ENCODE data around the gene BTNL2. TPM values are rescaled to one million over a fixed set of nuclear protein-coding genes. Genes with fewer than 3 reads are reported as not detected.

Gene BTNL2
- total RNA-seq, 1 experiment from 2014 or later, result not detected

DNA sequence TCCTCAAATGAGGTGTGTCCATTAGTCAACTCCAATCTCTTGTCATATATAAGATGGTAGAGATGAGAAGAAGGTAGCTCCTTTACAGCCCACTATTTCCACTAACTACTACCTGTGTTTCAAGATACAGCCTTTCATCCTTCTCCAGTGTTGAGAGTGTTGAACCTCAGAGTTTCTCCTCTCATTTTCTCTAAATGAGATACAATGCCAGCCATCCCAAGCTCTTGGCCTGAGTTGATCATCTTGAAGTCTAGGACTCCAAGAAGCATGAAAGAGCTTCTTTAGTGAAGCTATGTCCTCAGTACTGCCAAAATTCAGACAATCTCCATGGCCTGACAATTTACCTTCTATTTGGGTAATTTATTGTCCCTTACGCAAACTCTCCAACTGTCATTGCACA is 32.2 kb upstream of the BTNL2 start:
- no peaks in the 10 kb centered on the region for H3K9me3 ChIP-seq (ENCODE audit: control insufficient read depth, insufficient read depth, low read depth, low read length)
- CTCF ChIA-PET, result interaction anchor here (0.6 kb wide), 1 partner anchor 12 kb away, joined by 4 read pairs; no protein-coding TSS in a partner anchor
- peaks cover 30% of the 10 kb centered on the region for H3K27me3 ChIP-seq (ENCODE audit: control insufficient read depth, insufficient read depth, low read length)
- no TSS peak for BruUV-seq (replicated peaks)
- no peak overlapping the region for H3K27ac ChIP-seq (ENCODE audit: low read length)
- in situ Hi-C loops (cut with HindIII; ENCODE audit: low pct_unique_long_range_greater_than_20kb, low sequenced_read_pairs), result no loop called here
- H3K4me1 ChIP-seq (ENCODE audit: control insufficient read depth, insufficient read depth, low read length), result no peaks in the 10 kb centered on the region
- H3K4me3 ChIP-seq (ENCODE audit: low read depth in 2 of 2, low read length in 2 of 2), result no peak overlapping the region
- H3K36me3 ChIP-seq (ENCODE audit: control insufficient read depth, insufficient read depth, low read length), result no peaks in the 10 kb centered on the region
- DNase-seq (ENCODE audit: low read depth, low spot score) (no peak), ATAC-seq (no peak)
- intact Hi-C loops (cut with micrococcal nuclease; ENCODE audit: unreplicated experiment), result no loop called here
- TF ChIP-seq, protein P1, sequence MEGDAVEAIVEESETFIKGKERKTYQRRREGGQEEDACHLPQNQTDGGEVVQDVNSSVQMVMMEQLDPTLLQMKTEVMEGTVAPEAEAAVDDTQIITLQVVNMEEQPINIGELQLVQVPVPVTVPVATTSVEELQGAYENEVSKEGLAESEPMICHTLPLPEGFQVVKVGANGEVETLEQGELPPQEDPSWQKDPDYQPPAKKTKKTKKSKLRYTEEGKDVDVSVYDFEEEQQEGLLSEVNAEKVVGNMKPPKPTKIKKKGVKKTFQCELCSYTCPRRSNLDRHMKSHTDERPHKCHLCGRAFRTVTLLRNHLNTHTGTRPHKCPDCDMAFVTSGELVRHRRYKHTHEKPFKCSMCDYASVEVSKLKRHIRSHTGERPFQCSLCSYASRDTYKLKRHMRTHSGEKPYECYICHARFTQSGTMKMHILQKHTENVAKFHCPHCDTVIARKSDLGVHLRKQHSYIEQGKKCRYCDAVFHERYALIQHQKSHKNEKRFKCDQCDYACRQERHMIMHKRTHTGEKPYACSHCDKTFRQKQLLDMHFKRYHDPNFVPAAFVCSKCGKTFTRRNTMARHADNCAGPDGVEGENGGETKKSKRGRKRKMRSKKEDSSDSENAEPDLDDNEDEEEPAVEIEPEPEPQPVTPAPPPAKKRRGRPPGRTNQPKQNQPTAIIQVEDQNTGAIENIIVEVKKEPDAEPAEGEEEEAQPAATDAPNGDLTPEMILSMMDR (IDR thresholded peaks at IDR 0.05), result no peak
- TF ChIP-seq POLR2AphosphoS5 (IDR thresholded peaks at IDR 0.05; ENCODE audit: low read depth, low read length) (no peak), SIN3A (IDR thresholded peaks at IDR 0.05; ENCODE audit: borderline replicate concordance, insufficient read depth, low read depth, low read length) (no peak), TCF7L2 (IDR thresholded peaks at IDR 0.05; ENCODE audit: low read depth, low read length) (no peak)
- TF ChIP-seq, protein P2, sequence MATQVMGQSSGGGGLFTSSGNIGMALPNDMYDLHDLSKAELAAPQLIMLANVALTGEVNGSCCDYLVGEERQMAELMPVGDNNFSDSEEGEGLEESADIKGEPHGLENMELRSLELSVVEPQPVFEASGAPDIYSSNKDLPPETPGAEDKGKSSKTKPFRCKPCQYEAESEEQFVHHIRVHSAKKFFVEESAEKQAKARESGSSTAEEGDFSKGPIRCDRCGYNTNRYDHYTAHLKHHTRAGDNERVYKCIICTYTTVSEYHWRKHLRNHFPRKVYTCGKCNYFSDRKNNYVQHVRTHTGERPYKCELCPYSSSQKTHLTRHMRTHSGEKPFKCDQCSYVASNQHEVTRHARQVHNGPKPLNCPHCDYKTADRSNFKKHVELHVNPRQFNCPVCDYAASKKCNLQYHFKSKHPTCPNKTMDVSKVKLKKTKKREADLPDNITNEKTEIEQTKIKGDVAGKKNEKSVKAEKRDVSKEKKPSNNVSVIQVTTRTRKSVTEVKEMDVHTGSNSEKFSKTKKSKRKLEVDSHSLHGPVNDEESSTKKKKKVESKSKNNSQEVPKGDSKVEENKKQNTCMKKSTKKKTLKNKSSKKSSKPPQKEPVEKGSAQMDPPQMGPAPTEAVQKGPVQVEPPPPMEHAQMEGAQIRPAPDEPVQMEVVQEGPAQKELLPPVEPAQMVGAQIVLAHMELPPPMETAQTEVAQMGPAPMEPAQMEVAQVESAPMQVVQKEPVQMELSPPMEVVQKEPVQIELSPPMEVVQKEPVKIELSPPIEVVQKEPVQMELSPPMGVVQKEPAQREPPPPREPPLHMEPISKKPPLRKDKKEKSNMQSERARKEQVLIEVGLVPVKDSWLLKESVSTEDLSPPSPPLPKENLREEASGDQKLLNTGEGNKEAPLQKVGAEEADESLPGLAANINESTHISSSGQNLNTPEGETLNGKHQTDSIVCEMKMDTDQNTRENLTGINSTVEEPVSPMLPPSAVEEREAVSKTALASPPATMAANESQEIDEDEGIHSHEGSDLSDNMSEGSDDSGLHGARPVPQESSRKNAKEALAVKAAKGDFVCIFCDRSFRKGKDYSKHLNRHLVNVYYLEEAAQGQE (IDR thresholded peaks at IDR 0.05; ENCODE audit: insufficient read depth in 1 of 2, low read depth in 2 of 2, low read length in 1 of 2), result no peak
- POLR2A ChIA-PET, result no interaction called here

DNA sequence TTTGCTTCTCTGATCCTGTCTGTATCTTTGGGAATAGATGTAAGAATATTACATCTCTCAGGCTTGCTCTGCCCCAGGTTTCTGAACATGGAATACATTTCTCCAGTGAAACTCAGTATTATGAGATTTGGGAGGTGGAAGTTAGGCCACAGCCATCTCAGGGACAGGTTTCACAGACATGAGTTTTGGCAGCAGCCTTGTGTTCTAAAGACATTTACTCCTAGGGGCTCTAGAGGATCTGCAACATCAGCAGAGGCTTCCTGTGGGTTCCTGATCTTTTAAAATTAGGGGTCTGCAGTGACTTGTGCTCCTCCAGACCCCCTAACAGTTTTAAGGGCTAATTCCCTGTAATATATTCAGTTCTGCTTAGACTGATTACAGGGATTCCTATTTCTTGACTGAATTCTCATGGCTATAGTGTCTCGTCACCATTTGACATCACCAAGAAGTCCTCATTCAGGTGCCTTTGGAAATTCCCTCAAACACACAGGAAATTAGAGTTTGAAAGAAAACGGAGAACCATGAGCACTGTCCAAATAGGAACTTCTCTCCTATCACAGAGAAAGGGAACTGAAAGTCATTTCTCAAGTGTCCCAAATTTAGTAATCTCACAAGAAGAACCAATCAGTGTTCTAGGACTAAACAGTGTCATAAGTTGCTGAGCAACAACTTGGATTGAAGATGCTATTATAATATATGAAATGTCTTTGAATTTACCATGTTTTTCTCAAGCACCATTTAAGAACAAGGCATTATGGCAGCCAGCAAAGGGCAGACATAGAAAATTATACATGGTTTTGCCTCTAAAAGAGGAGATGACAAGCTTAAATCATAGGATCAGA is 30.2 kb upstream of the BTNL2 start:
- POLR2A ChIA-PET, result no interaction called here

More for the DNA sequence above, 30.2 kb upstream of the BTNL2 start:
- H3K27ac ChIP-seq (ENCODE audit: low read length), result no peak overlapping the region
- no TSS peak for BruUV-seq (replicated peaks)
- H3K4me3 ChIP-seq (ENCODE audit: low read depth in 2 of 2, low read length in 2 of 2), result no peak overlapping the region
- TF ChIP-seq, protein P2 (IDR thresholded peaks at IDR 0.05; ENCODE audit: insufficient read depth in 1 of 2, low read depth in 2 of 2, low read length in 1 of 2), result no peak
- no peak for TF ChIP-seq TCF7L2 (IDR thresholded peaks at IDR 0.05; ENCODE audit: low read depth, low read length)
- no peaks in the 10 kb centered on the region for H3K9me3 ChIP-seq (ENCODE audit: control insufficient read depth, insufficient read depth, low read depth, low read length)
- H3K27me3 ChIP-seq (ENCODE audit: control insufficient read depth, insufficient read depth, low read length), result peaks cover 33% of the 10 kb centered on the region
- CTCF ChIA-PET, result no interaction called here
- H3K36me3 ChIP-seq (ENCODE audit: control insufficient read depth, insufficient read depth, low read length), result no peaks in the 10 kb centered on the region
- H3K4me1 ChIP-seq (ENCODE audit: control insufficient read depth, insufficient read depth, low read length), result no peaks in the 10 kb centered on the region
- no peak for DNase-seq (ENCODE audit: low read depth, low spot score)
- no peak for ATAC-seq
- intact Hi-C loops (cut with micrococcal nuclease; ENCODE audit: unreplicated experiment), result no loop called here
- in situ Hi-C loops (cut with HindIII; ENCODE audit: low pct_unique_long_range_greater_than_20kb, low sequenced_read_pairs), result no loop called here
